Right lobe of liver (tissue), 6 donors: ENCODE data around the gene TRAPPC3. TPM values are rescaled to one million over a fixed set of nuclear protein-coding genes. Genes with fewer than 3 reads are reported as not detected.

Experiments used
- ATAC-seq, 4 donors: fragments of 200-7000 bp; cut with Tn5 transposase; one replicate each; pipeline ENCODE4 v1.9.1; 2020; ENCODE audit warnings: mild to moderate bottlenecking in 4 of 4, moderate library complexity in 4 of 4
- DNase-seq, 3 donors: peaks; one replicate each; pipeline ENCODE4 v3.0.0-alpha.2; 2020
- H3K27ac ChIP-seq, 3 donors: fragments of 200-600 bp; one replicate each; pipeline ENCODE4 v1.8.0; 2022
- H3K27me3 ChIP-seq, 2 donors: fragments of 200-600 bp; one replicate each; pipeline ENCODE4 v1.8.0; 2022
- H3K36me3 ChIP-seq, 4 donors: fragments of 200-600 bp; sonication (generic) in 1 of 4; one replicate each; pipeline versions ENCODE4 v1.5.1 to v1.8.0; 2017 to 2022; ENCODE audit warnings: control low read depth in 1 of 4
- H3K4me1 ChIP-seq, 4 donors: fragments of 200-600 bp; sonication (generic) in 1 of 4; one replicate each; pipeline versions ENCODE4 v1.5.1 to v1.8.0; 2017 to 2022; ENCODE audit warnings: control low read depth in 1 of 4
- H3K4me3 ChIP-seq, 3 donors: fragments of 200-600 bp; one replicate each; pipeline ENCODE4 v1.8.0; 2022
- H3K9me3 ChIP-seq, 4 donors: fragments of 200-600 bp; sonication (generic) in 1 of 4; one replicate each; pipeline versions ENCODE4 v1.5.1 to v1.8.0; 2017 to 2022; ENCODE audit warnings: control low read depth in 1 of 4
- CTCF ChIP-seq, 4 donors: fragments of 200-600 bp in 3 of 4; fragments of 450-650 bp in 1 of 4; IDR thresholded peaks; one replicate each; pipeline versions ENCODE4 v1.5.1 to v1.8.0; 2016 to 2022; ENCODE audit warnings: antibody characterized with exemption in 4 of 4, mild to moderate bottlenecking in 2 of 4
- POLR2A ChIP-seq: fragments of 450-650 bp; IDR thresholded peaks from one replicate; pipeline ENCODE4 v1.6.1; 2017; ENCODE audit warnings: antibody characterized with exemption, mild to moderate bottlenecking
- WGBS: methylation state at CpG from one replicate; pipeline ENCODE4 v1.1.6; 2018; ENCODE audit warnings: low coverage, low lambda C conversion rate; ENCODE audit not compliant: insufficient coverage; ENCODE audit errors: missing lambda C conversion rate; 5-methylcytosine and 5-hydroxymethylcytosine counted together
- intact Hi-C, 2 donors: fragments of 100-400 bp; cut with DNase I; formaldehyde crosslinking; loops; one replicate each; pipeline versions ENCODE4 v1.11.2 to v1.14.1; 2022
- total RNA-seq, 6 experiments: library from RNA; depleted of rRNA in 2 of 6; stranded (reverse); fragments of >200 nt in 2 of 6; fragmentation: NEBNext Ultra II Directional in 3 of 6; extraction: Animal tissue kit (Norgen Biotek cat#: 25700) in 3 of 6; gene quantifications; one replicate each; pipeline versions ENCODE4 v1.1.0 to v1.2.4, GENCODE V29; 2016 to 2023
- donor health status: DM: no; HTN: yes; CAD: no.
- donor health status: DM: no; HTN: no; CAD: no.
- donor health status: DM: no; HTN: no; CAD: no.
- donor health status: DM: no; HTN: yes; CAD: no.
- donor health status: DM: no; HTN: yes; CAD: no.

The TRAPPC3 gene
- total RNA-seq, 6 experiments from 2014 or later = 26.0 to 52.4 (median 30.9) TPM

GRCh38 chr1:36157115-36157903, 8.0 kb upstream of the TRAPPC3 start:
- no peaks in the 10 kb centered on the region for H3K27me3 ChIP-seq
- no peaks in the 10 kb centered on the region for H3K9me3 ChIP-seq
- ATAC-seq = no peak
- H3K27ac ChIP-seq = peak overlapping the region; percentile 95 to 99 (median 99)
- intact Hi-C loops = no loop called here
- peak overlapping the region; percentile 86 to 99 (median 94) for H3K4me3 ChIP-seq
- TF ChIP-seq POLR2A = no peak
- TF ChIP-seq CTCF (IDR thresholded peaks at IDR 0.05) = no peak
- DNase-seq = no peak
- H3K4me1 ChIP-seq = peaks cover 0 to 15% (median 1%) of the 10 kb centered on the region in 4 donors
- H3K36me3 ChIP-seq = no peaks in the 10 kb centered on the region
- 15% methylated on average over 4 of the region's 9 CpGs for WGBS

- Histone ChIP-seq H3K4me1 (peaks cover 0 to 19% (median 2%) of the 10 kb centered on the region in 4 donors), H3K4me3 (peak overlapping the region; percentile 86 to 99 (median 94)), H3K9me3 (no peaks in the 10 kb centered on the region), H3K36me3 (no peaks in the 10 kb centered on the region), H3K27ac (peak overlapping the region; percentile 95 to 99 (median 99)), H3K27me3 (no peaks in the 10 kb centered on the region)
- intact Hi-C loops = no loop called here
- TF ChIP-seq POLR2A (no peak), CTCF (IDR thresholded peaks at IDR 0.05) (no peak)
- ATAC-seq = peak; percentile 35 to 43 (median 40)
- DNase-seq = peak; percentile 71 to 78 (median 76)
- 0% methylated on average over 5 of the region's 69 CpGs for WGBS
These were observed 7.2 kb upstream of the TRAPPC3 start for GRCh38 chr1:36156329-36157114.

- peak within 1 kb of the TSS; percentile 95 to 99 (median 99) for H3K27ac ChIP-seq
- WGBS = 0% methylated on average over 6 of the region's 88 CpGs
- H3K4me1 ChIP-seq = peaks cover 0 to 26% (median 4%) of the 10 kb centered on the region in 4 donors
- no peaks in the 10 kb centered on the region for H3K36me3 ChIP-seq
- H3K4me3 ChIP-seq = peak within 1 kb of the TSS; percentile 86 to 99 (median 94)
- peak; percentile 67 for TF ChIP-seq POLR2A
- no peak for TF ChIP-seq CTCF (IDR thresholded peaks at IDR 0.05)
- DNase-seq = peak; percentile 89 to 93 (median 91)
- no peaks in the 10 kb centered on the region for H3K27me3 ChIP-seq
- ATAC-seq = peak; percentile 72 to 82 (median 74)
- intact Hi-C loops = no loop called here
- H3K9me3 ChIP-seq = no peaks in the 10 kb centered on the region
These were observed 6.4 kb upstream of the TRAPPC3 start, which contains the start of gene MAP7D1 for GRCh38 chr1:36155408-36156328. TSS of gene MAP7D1 (plus strand) at chr1:36156160. CDS start at chr1:36156418, 258 bp downstream.
